GM21367 (cell line): ENCODE results near the gene KCNQ5.
A peak's percentile ranks its signal among the peaks of the same experiment; 100 is the strongest.

Experiments used
- ATAC-seq: cut with Tn5 transposase; IDR thresholded peaks from one replicate; pipeline ENCODE4 v1.9.1; 2021; ENCODE audit not compliant: unreplicated experiment

KCNQ5 gene

DNA sequence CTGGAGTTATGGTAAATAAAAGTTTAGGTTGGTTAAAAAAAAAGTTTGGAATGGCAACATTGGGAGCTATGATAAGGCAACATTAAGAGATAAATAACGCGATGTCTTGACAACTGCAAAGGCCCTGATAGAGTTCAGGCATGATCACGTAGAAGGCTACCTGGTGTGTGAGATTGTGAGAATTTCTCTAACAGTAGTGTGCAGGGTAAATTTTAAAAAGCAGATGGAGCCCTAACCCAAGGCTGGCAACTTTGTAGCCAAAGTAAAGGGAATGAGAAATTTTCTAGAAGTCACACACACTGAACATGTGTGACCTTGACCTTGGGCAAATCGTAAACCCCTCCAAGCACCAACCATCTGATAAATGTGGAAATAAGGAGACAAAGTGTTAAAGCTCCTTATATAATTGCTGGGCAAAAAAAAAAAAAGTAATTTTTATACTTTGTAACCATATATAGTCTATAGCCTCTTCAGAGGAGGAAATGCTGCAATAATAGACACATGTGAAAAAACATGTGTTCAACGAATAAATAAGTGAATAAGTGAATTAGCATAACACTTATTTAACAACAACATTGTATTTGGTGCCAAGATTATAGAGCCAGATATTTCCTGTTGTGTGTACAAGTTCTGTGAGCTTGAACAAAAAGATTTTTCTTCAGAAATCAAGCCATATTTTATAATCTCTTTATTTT, 18.2 kb downstream of the KCNQ5 start:
- ATAC-seq = no peak

DNA sequence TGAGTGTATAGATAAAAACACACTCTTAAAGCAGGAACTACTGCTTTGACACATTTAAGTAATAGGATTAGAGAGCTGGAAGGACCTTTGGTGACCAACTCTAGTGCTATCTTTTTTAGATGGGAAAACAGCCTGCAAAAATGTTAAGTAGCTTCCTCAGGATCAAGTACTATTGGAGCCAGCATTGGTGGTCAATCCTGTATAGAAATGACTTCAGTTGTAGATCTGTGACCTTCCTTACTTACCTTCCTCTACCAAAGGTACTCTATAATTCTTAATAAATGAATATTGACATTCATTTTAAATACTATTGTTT, 18.7 kb downstream of the KCNQ5 start:
- no peak for ATAC-seq

DNA sequence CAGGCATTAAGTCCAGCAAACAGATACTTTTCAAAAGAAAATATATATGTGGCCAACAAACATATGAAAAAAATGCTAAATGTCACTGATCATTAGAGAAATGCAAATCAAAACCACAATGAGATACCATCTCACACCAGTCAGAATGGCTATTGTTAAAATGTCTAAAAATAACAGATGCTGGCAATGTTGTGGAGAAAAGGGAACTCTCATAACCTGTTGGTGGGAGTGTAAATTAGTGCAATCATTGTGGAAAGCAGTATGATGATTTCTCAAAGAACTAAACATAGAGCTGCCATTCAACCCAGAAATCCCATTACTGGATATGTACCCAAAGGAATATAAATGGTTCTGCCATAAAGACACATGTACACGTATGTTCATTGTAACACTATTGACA, 20.6 kb downstream of the KCNQ5 start:
- peak; percentile 37 for ATAC-seq

DNA sequence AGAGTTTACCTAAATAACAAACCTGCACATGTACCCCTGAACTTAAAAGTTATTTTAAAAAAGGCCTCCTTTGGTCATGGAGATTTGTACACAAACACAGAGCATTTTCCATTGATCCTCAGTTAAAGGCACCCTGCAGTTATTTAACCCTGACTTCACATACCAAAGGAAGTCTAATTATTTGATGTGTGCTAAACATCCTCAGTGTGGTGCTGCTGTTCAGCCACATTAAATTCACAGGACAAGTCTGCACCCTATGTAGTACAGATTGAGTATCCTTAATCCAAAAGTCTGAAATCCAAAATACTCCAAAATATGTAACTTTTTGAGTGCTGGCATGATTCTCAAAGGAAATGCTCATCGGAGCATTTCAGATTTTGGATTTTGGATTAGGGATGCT, 21.4 kb downstream of the KCNQ5 start:
- no peak for ATAC-seq

GRCh38 chr6:72646604-72647485, 25.0 kb downstream of the KCNQ5 start:
- ATAC-seq = no peak

DNA sequence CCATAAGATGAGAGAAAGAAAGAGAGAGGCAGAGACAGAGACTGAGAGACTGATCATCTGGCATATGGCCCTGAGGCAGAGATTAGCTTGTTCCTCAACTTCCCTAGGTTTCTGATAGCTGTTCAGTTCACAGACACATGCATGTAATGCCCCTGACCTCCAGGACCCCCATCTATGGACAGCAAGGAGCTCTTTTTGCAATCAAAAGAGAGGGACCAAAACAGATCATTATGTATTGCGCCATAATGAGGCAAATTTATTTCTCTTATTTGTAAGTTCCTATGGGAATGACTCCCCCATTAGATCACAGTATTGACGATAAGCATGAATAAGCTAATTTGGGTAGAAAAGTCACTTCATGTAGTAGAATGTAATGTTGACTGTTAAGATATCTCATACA, 25.6 kb downstream of the KCNQ5 start:
- no peak for ATAC-seq

GRCh38 chr6:72649032-72649984, 27.4 kb downstream of the KCNQ5 start:
- peak; percentile 30 for ATAC-seq

DNA sequence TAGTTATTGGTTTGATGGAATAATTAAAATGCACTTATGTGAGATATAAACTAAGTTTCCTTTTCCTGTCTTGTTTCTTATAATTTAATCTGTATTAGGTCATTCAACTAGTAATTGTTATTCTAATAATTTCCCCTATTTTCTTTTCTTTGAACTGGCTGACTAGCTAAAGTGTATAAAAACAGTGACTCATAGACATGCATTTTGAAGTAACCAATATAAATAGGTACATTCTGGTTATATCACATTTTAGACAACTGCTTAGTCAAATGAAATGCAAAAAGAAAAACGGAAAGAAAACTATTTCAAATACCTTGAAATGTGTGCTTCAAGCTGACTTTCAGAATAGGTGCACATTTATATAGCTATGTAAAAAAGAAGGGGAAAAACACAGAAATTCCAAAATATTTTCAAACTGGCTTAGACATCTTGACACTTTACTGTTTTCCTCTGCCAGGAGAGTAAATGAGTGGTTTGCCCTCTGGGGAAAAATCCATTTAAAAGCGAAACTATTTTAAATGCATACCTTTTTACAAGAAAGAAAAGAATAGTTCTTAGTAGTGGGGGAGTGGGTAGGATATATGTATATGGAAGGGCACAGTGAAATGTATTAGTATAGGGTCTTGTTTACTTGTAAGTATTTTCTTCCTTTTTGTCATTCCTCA, 28.3 kb downstream of the KCNQ5 start:
- ATAC-seq = no peak

DNA sequence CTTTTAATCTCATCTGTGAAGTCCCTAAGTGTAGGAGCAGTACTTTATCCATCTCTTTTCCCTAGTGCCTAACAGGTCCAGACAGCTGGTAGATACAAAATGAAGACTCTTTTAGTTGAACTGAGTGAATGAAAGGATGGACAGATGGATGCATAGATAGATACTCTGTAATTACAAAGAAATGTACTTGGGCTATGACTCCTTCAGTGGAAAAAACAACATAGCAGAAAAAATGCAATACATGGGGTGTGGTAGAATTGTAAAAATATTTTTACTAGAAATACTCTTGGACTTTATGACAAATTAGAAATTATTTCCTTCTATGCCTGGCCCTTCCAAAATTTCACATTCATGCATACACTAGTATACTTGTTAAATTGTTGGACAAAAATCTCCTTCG, 29.3 kb downstream of the KCNQ5 start:
- ATAC-seq = no peak

- no peak for ATAC-seq
Measured at GRCh38 chr6:72651967-72652956, 30.4 kb downstream of the KCNQ5 start.

DNA sequence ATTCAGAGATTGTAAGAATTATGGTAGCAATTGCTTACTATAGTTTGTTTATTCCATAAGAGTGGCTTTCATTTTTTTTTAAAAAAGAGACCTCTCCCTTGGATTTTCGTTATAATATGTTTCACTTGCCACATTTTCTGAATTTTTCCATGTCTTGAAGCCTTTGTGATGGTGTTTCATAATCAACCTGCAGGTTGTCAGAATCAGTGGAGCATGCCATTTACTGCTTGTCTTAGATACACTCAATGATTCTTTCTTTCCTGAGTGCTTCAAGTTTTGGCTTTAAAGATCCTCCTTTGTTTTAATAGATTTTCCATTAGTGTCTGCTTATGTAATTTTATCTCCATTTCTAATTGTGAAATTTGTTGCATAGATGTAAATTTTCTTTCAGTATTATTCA, 31.2 kb downstream of the KCNQ5 start:
- ATAC-seq = no peak

- peak; percentile 76 for ATAC-seq
Measured at GRCh38 chr6:72654071-72654621, 32.3 kb downstream of the KCNQ5 start.

DNA sequence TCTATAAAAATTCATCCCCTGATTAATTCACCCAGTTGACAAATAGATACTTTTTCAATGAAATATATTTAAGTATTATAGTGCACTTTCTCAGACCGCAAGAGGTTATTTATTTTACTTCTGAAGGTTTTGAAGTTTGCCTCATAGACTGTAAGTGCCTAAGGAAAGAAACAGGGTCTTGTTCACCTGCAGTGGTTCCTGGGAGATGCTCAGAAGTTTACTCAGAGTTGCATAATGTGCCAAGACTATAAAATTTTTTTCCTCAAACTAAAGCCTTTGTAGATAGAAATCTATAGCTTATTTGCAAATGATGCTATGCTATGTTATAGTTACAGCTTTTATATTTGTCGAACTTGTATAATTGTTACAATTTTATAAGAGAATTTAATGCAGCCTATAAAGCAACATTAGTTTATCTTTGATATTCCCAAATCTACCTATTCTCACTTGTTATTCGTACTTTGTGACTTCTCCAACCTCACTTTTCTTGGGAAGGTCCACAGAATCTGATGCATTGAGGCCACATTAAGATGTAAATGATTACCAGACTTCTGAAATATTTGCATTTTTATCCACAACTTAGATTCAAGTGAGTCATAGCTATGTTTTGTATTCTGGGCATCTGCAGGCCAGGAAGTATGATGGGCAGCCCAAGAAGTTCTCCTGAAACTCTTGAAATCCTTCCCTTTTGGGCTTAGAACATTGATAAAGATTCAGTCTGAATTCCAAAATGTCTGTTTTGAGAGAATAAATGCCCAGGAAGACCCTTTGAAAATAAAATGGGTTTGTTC, 35.7 kb downstream of the KCNQ5 start:
- ATAC-seq = no peak

DNA sequence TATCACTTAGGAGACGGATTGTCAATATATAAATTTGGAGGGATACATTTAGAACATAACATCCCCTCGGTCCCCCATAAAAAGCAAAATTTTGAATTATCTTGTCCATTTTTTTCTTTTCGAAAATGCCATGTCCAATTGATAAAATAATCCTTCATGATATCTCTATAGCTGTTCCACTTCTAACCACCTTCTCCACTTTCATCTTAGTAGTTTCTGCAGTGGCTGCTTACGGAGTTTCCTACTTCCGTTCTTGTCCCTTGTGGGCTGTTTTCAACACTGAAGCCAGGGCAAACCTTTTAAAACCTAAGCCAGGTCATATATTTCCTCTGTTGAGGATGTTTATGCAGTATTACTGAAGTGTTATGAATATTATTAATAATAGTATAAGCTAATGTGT, 37.9 kb downstream of the KCNQ5 start:
- no peak for ATAC-seq

GRCh38 chr6:72661411-72661810, 39.5 kb downstream of the KCNQ5 start:
- no peak for ATAC-seq

DNA sequence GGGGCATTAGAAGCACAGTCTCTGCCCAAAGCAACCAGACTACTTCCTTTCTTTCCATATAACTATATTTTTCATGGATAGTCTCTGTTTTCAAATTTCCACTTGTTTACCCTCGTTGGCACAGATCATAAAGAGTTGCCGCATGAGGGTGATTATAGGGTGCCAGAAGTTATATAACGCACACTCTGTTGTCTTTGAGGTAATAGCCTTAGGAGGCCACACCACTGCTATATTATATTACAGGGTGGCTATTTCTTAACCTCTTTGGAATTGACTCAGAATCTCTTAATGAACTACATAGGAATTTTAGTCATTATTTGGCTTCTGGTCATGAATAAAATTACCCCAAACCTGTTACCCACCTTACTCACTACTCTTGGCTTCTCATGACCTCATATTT, 43.7 kb downstream of the KCNQ5 start:
- no peak for ATAC-seq

- no peak for ATAC-seq
Measured at GRCh38 chr6:72669324-72669723, 47.5 kb downstream of the KCNQ5 start.

- no peak for ATAC-seq
Measured at GRCh38 chr6:72672906-72673305, 51.0 kb downstream of the KCNQ5 start.

DNA sequence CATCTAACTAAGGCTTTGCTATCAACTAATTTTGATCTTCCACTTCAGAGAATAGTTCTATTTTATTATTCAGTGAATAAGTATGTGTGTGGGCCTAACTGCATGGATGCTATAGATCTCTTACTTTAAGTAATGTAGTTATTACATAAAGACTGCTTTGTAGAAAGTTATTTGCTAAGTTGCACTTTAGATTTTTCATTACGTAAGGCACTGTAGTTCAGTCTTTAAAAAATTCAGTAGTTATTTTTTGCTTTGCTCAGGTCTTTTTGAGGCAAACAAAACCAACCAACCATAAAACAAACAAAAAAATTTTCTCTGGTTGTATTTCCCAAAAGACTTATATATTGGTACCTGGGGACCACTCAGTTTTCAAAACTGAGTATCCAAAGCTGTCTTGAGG, 53.0 kb downstream of the KCNQ5 start:
- ATAC-seq = no peak
